Activated CD4-positive, alpha-beta T cell treated with anti-CD3 and anti-CD28 coated beads, Interleukin-2, amount 50 U/mL, for 24 hours (primary cell): ENCODE results near the gene LCMT1.
"Not testable (repeated sequence)": the region's sequence is repeated elsewhere in the genome, so short reads cannot be mapped to it uniquely, and the experiment has no call there.

ENCODE experiments used
- DNase-seq, 2 donors: peaks; one replicate each; pipeline ENCODE4 v3.0.0-alpha.2; 2020; ENCODE audit warnings: low read depth in 1 of 2, low spot score in 1 of 2

LCMT1 gene

GRCh38 chr16:25111403-25112166 is at the start of gene LCMT1:
TSS of gene LCMT1 (plus strand) at chr16:25111742. CDS start at chr16:25111884, 142 bp downstream.
- peak; percentile 77 to 93 for DNase-seq

DNA sequence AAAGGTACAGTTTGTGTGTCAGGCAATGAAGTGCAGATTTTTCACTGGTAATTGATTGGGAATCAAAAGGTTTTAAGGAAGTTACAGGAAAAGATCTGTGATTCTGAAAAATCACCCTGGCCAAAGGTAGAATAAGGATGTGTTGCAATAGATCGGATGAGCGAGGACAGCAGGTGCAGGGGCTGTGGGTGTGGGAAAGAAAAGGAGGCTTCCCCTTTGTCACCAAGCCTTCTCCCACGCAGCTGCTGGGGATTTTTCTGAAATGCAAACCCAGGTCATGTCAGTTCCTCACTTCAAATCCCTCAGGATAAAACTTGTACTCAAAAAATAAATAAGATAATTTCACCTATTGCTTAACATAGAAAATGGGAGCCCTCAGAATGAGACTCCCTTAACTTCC is 48.4 kb upstream of the LCMT1 start:
- no peak for DNase-seq

DNA sequence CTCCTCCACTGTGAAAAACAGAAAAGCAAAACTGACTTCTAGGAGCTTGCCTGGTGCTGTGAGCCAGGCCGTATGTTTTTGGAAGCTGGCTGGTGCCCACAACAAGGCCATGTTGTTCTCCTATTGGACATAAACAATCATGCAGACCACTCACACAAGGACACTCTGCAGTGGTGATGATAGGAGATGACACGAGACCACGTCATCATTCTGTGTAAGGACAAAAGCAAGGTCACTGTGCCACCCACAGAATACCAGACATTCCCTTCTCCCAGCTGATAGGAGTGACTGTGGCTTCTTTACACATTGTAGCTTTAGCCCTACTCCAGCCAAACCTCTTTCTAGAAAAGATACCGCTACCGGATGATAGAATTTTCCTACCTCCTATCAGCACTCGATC is 47.7 kb upstream of the LCMT1 start:
- DNase-seq = no peak

- DNase-seq = not testable (repeated sequence)
Observed at GRCh38 chr16:25064281-25064680, 47.3 kb upstream of the LCMT1 start.

DNA sequence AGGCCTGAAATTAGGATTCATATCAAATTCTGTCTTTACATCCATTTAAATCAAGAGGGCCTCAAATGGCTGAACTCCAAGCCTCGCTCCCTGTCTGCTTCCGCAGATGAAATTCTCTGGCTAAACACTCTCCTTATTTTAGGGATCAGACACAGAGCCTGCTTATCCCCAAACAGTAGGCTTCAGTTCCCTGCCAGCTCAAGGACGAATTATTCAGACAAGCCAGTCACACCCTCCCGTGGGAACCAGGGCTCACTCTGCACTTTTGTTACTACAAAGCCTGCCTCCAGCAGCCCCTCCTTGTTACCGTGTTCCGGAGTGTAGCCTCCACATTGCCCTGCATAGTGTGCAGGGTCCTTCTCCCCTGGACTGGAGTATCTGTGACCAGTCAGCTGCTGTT is 46.6 kb upstream of the LCMT1 start:
- DNase-seq = no peak

DNA sequence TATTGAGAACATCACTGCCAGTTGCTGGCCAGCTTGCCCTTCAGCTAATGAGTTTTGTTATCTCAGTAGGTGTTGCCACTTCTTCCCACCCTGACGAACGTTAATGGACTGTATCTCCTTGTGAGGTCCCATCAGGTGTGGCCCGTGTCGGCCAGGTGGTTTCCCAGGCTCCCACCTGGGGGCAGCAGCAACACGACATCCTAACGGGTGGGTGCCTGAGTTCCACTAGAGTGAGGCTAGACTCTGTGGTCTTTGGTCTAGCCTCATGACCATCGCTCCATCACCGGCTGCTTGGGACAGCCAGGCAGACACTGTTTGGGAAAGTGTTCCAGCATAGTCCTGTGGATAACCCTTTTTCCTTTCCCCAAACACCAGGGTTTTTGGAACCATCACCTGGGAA is 45.6 kb upstream of the LCMT1 start:
- DNase-seq = no peak

DNA sequence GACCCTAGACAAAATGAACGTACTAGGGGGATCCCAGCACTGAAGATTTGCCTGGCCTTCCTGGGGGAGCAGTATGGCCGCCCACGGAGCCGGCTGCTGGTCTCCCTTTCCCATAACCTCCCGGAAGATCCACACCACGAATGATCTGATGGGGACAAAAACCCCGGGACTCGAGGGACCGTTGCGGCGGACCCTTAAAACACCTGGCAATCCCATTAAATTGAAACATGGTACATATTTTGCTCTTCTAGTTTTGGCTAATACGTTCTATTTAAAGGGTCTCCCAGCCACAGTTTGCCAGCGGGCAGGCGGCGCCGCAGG is 45.2 kb upstream of the LCMT1 start:
- no peak for DNase-seq

DNA sequence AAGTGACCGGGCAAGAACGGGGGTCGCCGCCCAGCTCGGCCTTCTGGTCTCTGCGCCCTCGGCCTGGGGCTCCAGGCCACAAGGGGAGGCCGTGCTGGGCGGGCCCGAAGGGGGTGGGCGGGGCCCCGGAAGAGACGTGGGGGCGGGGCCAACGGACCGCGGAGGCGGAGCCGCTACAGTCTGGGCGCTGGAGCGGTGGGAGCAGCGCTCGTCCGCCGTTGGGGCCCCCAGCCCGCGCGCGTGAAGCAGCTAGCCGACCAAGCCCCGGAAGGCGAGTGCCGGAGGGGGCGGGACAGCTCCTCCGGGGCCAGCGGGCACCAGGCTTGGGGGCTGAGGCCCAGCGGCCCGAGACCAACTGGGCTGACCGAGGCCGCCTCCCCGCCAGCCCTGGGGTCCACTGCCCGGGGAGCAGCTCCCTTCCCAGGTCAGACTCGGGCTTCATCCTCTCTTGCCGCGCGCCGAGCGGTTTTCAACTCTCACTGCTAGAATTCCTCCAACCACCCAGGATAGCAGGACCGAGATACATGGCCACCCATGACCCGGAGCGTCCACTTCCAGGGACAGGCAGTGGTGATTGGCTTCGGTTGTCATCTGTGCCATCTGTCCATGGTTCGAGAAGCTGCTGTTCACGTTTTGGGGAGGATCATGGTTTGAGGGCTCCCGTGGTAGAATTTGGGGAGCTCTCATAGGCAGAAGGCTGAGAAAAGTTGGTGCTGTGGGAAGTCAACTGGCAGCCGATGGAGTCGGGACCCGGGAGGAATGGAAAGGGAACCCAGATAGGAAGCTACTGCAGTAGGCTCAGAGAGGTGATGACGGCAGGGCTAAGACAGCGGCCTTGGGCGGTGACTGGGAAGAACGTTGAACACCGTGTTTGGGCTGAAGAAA is 44.6 kb upstream of the LCMT1 start:
- DNase-seq = peak; percentile 67 to 70

DNA sequence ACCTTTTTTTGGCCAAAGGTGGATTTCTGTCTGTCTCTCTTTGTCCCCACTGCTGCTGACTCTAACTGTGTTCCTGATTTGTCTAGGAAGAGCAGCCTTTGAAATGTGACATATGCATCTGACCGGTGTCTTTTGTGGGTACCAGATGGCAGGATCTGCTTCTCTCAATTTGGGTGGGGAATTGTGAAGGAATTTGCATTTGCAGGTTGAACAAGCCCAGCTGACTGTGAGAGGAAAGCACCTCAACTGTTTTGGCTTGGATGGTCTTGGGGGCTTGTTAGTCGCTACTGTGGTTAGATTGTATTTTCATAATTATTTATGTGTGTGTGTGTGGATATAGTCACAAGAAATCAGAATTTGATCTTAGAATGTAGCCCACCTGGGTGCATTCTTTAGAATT is 37.7 kb upstream of the LCMT1 start:
- no peak for DNase-seq

DNA sequence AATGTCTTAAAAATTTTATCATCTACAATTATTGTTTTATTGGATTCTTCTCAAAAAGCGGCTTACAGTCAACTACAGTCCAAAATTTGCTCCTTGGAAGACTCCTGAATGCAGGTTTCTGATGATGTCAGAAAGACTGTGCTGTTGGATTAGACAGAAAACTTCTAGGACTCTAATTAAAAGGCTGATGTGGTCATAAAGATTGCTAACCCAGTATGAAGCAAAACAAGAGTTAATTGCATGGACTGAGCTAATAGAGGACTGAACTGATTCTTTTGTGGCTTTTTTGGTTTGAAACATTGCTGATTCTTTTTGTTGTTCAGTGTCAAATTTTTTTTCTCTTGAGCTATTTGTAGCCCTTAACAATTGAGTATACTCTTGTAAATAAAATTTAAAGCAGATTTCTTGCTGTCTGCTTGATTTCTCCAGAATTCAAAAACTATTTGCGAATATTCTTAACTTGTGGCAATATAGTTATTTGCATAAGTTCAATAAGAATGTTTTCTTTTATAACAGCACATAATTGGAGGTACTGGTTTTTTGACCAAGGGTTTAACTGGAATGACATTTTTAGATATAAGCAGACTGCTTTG is 33.1 kb upstream of the LCMT1 start:
- no peak for DNase-seq

GRCh38 chr16:25079637-25080378 is 31.7 kb upstream of the LCMT1 start:
- DNase-seq = no peak

- DNase-seq = no peak
Observed at GRCh38 chr16:25080420-25081131, 31.0 kb upstream of the LCMT1 start.

DNA sequence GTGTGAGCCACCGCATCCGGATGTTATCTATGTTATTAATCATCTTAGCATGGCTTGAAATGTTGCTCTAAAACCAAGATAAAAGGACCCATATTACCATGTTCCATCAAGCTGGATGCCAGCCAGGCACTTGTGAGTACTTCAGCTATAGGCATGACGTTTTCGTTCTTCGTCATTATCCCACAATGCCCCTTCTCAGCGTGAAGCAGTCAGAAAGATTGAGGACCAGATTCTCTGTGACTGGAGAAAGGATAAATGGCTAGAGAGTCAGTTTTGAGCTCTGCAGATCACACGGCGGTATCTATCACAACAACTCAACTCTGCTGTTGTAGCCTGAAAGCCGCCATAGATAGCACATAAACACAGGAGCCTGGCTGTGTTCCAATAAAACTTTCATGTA is 29.8 kb upstream of the LCMT1 start:
- no peak for DNase-seq

GRCh38 chr16:25083065-25083464 is 28.5 kb upstream of the LCMT1 start:
- DNase-seq = no peak

DNA sequence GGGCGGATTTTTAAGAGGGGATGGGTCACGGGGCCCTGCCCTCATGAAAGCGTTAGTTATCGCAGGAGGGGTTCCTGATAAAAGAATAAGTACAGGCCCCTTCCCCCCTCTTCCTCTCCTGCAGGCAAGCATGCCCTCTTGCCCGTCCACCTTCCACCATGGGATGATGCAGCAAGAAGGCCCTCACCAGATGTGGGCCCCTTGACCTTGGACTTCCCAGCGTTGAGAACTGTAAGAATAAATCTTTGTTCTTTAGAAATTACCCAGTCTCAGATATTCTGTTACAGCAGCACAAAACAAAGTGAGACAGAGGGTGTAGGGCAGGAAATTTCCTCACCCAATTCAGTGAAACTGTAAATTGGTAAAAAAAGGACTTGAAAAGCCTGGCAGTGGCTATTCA is 27.8 kb upstream of the LCMT1 start:
- no peak for DNase-seq

DNA sequence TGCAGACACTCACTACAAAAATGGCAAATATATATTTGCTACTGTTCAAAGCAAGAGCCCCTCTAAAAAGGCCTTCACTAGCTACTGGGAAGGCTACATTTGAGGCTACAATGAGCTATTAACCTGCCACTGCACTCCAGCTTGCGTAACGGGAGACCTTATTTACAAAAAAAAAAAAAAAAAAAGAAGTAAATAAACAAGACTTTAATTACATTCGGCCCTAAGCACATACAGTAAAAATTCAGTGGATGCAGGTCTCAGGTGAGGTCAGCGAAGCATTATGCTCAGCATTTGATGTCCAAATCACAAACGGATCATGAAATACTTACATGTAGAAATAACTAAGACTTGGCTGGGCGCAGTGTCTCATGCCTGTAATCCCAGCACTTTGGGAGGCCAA is 26.7 kb upstream of the LCMT1 start:
- DNase-seq = no peak

- no peak for DNase-seq
Observed at GRCh38 chr16:25087761-25088160, 23.8 kb upstream of the LCMT1 start.

DNA sequence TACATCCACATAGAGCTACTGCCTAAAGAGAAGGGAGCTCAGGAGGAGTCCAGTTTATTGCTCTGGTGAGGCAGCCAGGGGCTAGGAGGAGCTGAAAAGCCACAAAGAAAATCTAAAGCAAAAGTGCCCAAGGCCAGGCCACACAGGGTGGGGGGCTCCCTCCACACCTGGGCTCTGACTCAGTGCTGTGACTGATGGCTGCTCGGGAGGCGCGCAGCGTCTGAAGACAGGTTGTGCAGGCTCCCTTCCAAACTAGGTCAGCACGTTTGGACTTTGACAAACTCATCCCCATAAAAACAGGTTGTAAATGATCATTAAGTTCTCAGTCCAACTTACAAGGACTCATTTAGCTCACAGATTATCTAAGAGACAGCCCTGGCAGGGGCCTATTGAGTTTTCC is 22.2 kb upstream of the LCMT1 start:
- DNase-seq = no peak

DNA sequence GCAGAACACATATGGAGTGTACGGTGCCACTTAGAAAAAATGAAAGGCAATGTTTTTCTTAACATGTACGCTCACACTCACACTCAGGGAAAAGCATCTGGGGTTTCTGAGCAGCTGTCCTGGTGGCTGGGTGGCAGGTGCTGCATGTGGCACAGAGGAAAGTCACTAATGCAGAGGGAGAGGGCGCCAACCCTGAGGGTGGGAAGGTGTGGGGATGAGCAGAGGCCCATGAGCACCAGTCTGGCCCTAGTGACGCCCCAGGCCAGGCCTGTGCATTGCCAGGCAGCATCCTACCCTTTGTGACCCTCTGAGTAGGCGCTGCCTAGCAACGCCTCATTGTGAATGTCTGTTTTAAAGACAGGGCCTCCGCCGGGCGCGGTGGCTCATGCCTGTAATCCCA is 19.1 kb upstream of the LCMT1 start:
- no peak for DNase-seq

DNA sequence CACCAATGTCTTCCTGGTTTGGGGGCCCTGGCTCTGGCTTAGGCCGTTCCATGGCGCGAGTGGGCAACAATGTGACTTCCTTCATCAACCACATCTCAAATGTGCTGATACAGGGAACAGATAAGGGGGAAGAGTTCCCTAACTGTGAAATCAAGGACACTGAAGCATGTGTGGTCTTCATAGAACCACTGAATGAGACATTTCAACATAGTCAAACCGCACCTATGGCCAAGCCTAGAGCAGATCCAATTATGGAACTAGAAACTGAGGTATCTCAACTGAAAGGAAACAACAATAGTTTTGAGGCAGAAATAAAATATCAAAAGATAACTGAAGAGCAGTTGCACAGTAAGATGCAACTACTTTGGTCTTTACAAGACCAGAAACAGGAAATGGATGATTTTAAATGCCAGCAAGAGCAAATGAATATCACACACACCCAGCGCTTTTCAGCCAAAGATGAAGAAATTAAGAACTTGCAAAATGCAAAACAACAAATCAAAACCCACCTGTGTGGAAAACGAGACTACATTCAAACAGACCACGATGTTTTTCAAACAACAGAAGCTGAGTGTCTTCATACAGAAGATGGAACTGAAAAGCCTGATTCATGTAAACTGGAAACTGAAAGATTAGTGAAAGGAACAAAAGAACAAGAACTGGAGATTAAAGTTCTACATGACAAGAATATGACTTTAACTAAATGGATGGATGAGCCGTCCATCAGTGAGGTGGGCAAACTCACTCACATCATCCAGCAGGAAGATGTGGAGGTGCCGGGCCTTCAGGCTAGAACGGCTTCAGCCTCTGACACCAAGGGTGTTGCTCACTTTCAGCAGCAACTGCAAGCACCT is 18.1 kb upstream of the LCMT1 start:
- DNase-seq = peak in 1 of 2 donors; percentile 24
